GM12864 (cell line): ENCODE results near the gene SLC19A2.

ENCODE experiments used
- DNase-seq: peaks from one replicate; pipeline ENCODE4 v3.0.0-alpha.2; 2011; ENCODE audit warnings: low read depth
- H3K4me3 ChIP-seq: 2 replicates; pipeline ENCODE4 v1.5.1; 2011; ENCODE audit warnings: mild to moderate bottlenecking, low read depth, low read length, control low read depth
- CTCF ChIP-seq: IDR thresholded peaks from 2 replicates; pipeline ENCODE4 v1.5.1; 2011; ENCODE audit warnings: low read depth, mild to moderate bottlenecking, moderate library complexity, low read length, control low read depth, inconsistent platforms; ENCODE audit errors: missing control alignments

SLC19A2 gene

GRCh38 chr1:169465281-169465680 is 20.5 kb downstream of the SLC19A2 start:
- no peak overlapping the region for H3K4me3 ChIP-seq
- TF ChIP-seq CTCF, result no peak
- no peak for DNase-seq

- H3K4me3 ChIP-seq, result no peak overlapping the region
- DNase-seq, result no peak
- no peak for TF ChIP-seq CTCF
These were observed 23.4 kb downstream of the SLC19A2 start for GRCh38 chr1:169462385-169462784.

- no peak for TF ChIP-seq CTCF
- no peak for DNase-seq
- H3K4me3 ChIP-seq, result no peak overlapping the region
These were observed 24.2 kb downstream of the SLC19A2 start for GRCh38 chr1:169461390-169462000.

- DNase-seq, result no peak
- TF ChIP-seq CTCF, result no peak
- H3K4me3 ChIP-seq, result no peak overlapping the region
These were observed 25.4 kb downstream of the SLC19A2 start for GRCh38 chr1:169460191-169460833.

- H3K4me3 ChIP-seq, result no peak overlapping the region
- TF ChIP-seq CTCF, result no peak
- DNase-seq, result no peak
These were observed 28.3 kb downstream of the SLC19A2 start for GRCh38 chr1:169457443-169457842.

- no peak for TF ChIP-seq CTCF
- DNase-seq, result no peak
- no peak overlapping the region for H3K4me3 ChIP-seq
These were observed 29.7 kb downstream of the SLC19A2 start for GRCh38 chr1:169456029-169456428.

GRCh38 chr1:169452921-169453320 is 32.8 kb downstream of the SLC19A2 start:
- DNase-seq, result no peak
- TF ChIP-seq CTCF, result no peak
- no peak overlapping the region for H3K4me3 ChIP-seq
